ENCODE data around the gene ELAPOR1.
A peak's percentile ranks its signal among the peaks of the same experiment; 100 is the strongest.

The ELAPOR1 gene

DNA sequence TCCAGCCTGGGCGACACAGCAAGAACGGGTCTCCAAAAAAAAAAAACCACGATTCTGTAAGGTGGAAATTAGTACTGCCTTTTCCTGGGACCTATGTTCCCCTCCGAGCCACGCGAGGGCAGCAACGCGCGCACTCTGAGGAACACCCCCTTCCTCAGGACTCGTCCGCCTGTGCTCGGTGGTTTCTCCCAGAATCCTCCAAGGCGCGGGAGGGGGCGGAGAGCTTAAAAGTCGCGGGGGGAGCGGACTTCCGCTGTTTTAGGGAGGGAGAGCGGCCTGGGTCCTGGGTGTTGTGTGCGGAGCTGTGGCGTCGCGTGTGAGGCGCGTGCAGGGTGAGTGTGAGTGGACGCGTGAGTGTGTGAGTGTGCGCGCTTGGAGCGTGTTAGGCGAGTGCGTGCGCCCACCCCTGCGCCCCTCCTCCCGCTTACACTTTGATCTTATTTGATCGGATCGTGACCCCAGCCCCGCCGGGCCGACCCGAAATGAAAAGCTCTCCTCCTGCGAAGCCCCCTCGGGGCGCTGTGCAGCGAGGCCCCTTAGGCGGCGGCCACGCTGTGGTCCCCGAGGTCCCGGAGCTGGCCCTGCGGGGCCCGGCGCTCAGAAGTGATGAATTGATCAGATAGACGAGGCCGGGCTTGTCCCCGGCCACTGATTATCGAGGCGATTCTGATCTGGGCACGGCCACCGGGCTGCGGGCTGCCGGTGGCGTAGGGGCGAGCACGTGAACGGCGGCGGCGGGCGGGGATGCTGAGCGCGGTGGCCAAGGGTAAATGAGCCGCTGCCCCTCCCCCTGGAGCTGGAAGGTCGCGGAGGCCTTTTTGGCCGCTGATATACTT, 13.8 kb upstream of the ELAPOR1 start:
- peak; percentile 98 for DNase-seq

GRCh38 chr1:109104364-109105151, 9.4 kb upstream of the ELAPOR1 start:
- DNase-seq: no peak

DNA sequence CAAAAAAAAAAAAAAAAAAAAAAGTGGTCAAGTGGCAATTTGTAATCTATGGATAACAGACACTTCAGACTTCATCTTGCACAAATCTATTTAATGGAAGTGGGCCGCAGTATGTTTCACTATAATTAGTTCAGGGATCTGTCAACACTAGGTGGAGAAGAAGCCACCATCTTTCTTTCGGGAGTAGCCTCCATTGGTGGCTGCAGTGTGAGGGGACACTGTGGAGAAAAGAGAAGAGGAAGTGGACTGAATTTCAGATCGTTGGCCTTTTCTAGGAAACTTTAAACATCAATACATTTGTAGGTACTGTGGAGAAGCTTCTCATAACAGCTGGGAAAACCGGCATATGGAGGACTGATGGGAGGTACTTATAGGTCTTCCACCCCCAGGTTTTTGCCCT, 8.0 kb upstream of the ELAPOR1 start:
- no peak for DNase-seq

- no peak for DNase-seq
Observed at GRCh38 chr1:109107785-109108184, 6.1 kb upstream of the ELAPOR1 start.

GRCh38 chr1:109109906-109110305, 4.0 kb upstream of the ELAPOR1 start:
- DNase-seq: no peak

- no peak for DNase-seq
Observed at GRCh38 chr1:109111386-109112055, 2.4 kb upstream of the ELAPOR1 start.

DNA sequence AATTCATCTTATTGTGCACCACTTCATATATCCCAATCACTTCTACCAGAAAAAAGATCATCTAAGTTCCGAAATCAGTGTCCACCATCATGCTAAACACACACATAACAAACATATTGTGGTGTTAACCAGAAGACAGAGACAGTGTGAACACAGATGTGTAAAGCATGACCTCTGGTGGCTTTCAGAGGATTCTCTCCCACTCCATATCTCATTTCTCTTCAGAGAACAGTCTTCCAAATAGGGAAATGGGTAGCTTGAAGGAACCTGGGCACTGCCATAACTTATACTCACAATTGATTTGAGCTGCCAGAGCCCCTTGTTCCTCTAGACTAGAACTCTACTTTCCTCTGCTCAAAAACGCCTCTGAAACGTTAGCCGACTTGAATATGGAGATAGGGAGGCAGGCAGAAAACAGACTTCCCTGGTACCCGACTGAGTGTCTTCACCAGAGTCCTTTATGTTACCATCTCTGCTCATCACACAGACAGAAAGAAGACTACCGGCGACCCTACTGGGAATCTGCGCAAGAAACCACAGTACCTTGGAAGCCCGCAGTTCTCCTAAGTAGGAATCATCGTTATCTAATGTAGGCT, 1.8 kb upstream of the ELAPOR1 start:
- peak; percentile 44 for DNase-seq

DNA sequence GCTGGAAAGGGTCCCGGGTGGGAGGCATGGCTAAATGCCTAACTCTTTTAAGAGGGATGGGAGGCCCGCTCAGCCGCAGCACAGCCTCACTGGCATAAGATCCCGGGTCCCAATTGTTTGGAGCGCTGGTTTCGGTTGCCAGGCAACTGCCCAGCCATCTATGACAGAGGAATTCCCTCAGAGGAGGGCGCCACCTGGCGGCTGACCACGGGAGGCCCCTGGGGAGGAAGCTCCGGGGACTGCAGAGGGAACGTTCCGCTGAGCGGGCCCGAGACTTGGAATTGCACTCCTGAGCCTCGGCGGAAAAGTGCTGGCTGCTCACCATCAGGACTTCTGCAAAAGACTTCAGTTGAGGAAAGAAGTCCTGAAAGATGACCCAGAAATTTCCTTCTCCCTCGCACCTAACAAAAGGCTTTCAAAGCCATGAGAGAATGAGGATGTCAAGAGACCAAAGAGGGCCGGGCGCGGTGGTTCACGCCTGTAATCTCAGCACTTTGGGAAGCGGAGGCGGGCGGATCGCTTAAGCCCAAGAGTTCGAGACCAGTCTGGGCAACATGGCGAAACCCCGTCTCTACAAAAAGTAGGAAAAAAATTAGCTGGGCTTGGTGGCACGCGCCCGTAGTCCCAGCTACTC, 1.1 kb upstream of the ELAPOR1 start:
- peak; percentile 98 for DNase-seq

GRCh38 chr1:109114342-109114674, 393 bp downstream of the ELAPOR1 start:
- DNase-seq: no peak

- DNase-seq: no peak
Observed at GRCh38 chr1:109115685-109116084, 1.8 kb downstream of the ELAPOR1 start.

DNA sequence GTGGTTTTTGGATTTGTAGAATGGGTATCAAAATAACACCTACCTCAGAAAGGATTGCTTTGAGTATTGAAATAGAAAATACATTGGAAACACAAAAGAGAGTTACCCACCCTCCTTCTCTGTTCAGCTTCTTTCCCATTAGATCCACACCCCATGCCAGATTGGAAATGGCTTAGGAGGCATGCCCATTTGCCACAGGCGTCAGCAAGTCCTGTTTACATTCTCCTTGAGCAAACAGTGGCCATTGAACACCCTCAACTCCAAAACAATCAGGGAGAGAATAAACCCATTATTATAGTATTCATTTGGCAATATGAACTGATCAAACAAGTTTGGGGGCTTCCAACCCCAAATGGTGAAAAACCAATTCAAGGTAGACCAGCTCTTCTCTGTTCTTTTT, 2.4 kb downstream of the ELAPOR1 start:
- DNase-seq: no peak

DNA sequence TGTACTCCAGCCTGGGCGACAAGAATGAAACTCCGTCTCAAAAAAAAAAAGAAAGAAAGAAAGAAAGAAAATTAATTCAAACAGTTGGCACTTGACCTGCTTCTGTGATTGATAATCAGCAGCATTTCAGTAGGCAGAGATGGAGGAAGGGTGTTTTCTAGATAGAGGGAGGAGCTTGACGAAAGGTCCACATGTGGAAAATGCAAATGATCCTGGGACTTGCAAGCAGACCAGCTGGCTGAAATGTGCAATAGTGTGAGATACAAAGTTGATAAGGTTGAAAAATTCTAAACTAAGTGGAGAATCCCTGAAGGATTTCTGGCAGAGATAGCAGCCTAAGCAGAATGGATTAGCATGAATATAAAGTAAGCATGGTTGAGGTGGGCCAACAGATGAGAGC, 4.2 kb downstream of the ELAPOR1 start:
- no peak for DNase-seq

DNA sequence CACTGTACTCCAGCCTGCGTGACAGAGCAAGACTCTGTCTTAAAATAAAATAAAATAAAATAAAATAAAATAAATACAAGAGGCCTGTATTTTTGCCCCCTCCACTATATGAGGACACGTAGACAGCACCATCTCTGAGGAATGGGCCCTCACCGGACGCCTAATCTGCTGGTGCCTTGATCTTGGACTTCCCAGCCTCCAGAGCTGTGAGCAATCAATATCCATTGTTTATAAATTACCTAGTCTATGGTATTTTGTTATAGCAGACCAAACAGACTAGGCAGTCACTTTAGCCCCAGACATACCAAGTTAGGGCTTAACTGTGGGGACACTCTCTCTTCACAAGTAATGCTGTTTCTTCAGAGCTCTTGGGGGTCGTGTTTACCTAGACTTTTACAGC, 6.4 kb downstream of the ELAPOR1 start:
- DNase-seq: no peak

GRCh38 chr1:109131059-109131458, 17.1 kb downstream of the ELAPOR1 start:
- no peak for DNase-seq

DNA sequence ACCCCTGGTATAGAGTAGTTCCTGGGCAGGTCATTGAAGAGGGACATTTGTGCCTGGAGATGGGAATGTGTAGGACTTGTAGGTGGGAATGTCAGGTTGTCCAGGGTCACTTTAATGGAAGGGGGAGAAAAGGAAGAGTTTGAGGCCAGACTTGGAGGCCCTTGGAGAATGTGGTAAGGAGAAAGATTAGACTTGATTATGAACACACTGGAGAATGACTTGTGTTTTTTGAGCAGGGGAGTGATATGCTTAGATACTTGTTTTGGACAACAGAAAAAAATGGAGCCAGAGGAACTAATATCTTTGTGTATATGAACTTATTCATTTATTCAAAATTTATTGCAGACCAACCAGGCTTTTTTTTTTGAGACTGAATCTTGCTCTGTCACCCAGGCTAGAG, 17.9 kb downstream of the ELAPOR1 start:
- no peak for DNase-seq

GRCh38 chr1:109133002-109133706, 19.2 kb downstream of the ELAPOR1 start:
- no peak for DNase-seq

DNA sequence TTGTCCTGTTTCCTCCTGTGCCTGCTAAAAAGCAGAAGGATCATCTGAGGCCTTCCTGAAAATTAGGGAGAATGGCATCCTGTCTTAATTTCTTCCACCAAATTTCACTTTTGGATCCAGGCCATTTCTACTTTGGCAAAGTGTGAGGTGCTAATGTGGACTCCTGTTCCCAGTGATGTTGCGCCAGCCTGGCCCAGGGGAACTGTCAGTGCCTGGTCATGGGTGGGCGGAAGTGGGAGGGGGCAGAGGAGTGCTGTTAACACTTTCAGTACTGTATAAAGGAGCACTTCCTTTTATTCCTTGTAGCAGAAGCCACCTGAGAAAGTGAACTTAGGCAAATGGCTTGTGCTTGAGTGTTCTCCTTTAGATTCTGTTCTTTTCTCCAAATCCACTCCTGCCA, 19.9 kb downstream of the ELAPOR1 start:
- no peak for DNase-seq

- DNase-seq: no peak
Observed at GRCh38 chr1:109134423-109134822, 20.5 kb downstream of the ELAPOR1 start.

DNA sequence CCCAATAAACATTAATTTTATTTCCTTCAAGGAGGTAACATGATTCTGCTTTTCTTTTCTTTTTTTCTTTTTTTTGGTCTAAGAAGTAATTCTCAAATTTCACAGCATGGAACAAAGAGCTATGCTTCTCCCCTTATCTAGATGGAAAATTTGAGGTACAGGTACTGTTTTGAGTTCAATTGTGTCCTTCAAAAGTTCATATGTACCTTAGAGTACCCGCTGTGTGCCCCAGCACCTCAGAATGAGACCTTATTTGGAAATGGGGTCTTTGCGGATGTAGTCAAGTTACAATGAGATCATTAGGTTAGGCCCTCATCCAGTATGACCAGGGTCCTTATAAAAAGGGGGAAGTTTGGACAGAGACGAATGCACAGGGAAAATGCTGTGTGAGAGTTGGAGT, 22.0 kb downstream of the ELAPOR1 start:
- no peak for DNase-seq

- DNase-seq: no peak
Observed at GRCh38 chr1:109136766-109137165, 22.9 kb downstream of the ELAPOR1 start.

DNA sequence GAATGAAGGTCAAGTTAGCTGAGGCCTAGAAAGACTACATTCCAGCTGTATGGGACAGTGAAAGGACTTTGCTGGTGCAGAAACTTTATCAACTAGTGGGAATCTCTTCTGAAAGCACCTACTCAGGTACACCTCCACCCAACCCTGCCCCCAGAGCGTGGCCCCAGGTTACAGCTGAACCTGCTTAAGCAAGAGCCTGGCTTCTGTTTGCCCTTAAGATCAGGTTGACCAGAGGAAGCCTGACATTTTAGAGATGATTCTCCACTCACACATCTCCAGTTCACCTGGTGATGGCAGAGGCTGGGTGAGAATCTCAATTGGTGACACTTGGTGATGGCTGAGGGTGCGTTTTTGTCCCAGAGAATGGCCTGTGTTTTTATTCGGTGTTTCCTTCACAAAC, 24.0 kb downstream of the ELAPOR1 start:
- no peak for DNase-seq

DNA sequence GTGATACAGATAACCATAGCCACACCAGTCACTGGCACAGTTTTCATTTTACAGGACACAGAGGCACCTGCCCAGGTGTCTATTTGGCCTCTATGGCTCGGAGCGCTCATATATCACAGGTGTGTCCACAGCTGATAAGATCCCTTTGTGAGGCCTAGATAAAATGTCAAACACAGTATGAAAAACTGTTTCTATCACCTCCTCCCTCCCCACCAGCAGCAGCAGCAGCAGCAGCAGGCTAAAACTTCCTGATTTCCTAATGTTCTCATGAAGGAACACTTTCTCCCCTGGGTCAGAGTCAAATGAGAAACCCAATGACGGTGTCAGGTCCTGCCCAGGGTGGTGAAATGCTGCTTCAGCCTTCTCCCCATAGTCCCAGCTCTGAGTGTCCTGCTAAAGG, 24.4 kb downstream of the ELAPOR1 start:
- no peak for DNase-seq

Measured in eye (tissue), 1 donor.